NCI-H2171 treated with DMSO at 0.1 percent for 48 hours (cell line): ENCODE measurements around the gene KCNH4.
A peak's percentile ranks its signal among the peaks of the same experiment; 100 is the strongest.

Experiments used
- DNase-seq: peaks from one replicate; lab custom pipeline; 2025; lab: John Stamatoyannopoulos, UW

Gene KCNH4

DNA sequence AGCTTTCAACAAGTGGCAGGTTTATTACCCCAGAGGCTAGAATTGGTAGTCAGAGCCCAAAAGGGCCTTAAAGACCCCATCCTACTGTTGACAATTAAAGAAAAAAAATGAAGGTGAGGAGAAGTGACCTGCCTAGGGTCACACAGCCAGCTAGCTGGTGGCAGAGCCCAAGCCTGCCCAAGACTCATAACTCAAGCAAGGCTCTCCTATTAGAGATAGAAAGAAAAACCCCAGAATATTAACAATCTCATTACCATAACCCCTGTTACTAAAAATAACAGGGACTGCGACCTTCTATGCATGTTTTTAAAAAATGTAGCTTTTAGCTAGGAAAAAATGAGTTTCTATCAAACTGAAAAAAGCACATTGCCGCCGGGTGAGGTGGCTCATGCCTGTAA lies 44.3 kb downstream of the KCNH4 start:
- no peak for DNase-seq

DNA sequence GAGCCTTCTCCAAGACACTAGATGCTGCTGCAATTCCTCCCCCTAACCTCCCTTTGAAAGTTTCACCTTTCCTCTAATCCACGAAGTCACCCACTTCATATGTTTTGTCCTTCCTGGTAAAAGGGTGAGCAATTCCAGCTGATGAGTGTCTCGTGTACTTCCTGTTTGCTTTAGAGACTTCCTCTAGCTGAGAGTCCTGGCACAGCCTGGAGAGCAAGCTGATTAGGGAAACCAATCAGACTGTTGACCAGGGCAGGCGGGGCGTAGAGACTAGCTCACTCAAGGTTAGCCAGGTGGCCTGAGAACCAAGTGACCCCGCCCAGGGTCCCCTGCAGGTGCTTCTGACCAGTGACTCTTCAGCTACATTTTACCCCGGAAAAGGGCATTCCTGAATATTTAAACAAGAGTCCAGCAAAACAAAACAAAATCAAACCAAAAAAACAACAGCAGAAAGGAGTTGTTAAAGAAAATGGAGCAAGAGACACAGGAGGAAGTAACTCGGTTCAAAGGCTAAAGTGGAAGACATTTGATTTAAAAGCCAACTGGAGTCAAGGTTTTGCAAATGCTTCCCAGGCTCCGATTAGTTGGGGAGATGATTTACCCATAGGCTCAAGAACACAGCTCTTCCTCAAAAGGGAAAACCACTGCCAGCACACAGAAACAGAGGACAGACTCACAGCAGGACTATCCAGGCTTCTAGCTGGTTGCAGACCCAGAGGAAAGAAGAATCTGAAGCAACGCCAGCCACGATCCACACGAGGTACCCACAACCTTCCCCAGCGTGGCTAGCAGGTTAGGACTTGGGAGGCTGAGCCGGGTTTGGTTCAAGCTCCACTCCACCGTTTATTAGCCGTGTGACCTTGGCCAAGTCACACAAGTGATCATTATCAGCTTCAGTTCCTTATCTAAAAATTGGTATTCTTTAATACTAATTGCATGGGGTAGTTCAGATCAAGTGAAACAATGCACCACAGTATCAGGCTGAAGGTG lies 45.0 kb downstream of the KCNH4 start:
- no peak for DNase-seq

DNA sequence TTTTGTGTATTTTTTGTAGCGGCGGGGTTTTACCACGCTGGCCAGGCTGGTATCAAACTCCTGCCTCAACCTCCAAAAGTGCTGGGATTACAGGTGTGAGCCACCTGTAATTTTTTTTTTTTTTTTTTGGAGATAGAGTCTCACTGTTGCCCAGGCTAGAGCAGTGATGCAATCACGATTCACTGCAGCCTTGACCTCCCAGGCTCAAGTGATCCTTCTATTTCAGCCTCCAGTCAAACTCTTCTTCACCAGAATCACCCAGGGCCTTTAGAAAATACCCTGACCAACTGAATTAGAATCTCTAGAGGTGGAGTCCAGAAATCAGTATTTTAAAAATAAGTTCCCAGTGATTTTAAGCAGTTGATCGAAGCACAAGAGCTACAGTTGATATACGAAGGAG lies 45.8 kb downstream of the KCNH4 start:
- DNase-seq = no peak

DNA sequence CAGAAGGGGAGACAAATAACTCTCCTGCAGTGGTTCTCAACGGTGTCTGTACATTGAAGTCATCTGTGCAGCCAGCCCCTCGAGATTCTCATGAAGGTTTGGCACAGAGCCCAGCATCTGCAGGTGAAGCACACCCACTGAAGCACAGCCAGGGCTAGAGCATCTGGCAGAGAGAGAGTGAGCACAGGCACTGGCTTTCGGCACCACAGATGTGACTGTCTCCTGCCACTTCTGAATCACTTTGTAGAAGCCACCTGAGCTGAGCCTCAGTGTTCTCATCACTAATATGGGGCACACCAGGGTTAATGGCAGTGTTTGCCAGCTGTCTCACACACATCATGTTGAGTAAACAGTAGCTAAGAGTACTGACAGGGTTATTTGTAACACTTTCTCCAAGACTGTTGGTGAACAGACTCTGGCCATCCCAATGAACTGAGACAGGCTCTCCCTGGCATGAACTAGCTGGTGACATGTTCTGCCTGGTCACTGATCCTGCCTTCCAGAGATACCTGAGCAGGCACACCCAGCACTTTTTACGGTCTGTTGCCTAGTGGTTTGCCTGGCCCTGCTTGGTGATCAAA lies 47.4 kb downstream of the KCNH4 start:
- DNase-seq = peak; percentile 98

DNA sequence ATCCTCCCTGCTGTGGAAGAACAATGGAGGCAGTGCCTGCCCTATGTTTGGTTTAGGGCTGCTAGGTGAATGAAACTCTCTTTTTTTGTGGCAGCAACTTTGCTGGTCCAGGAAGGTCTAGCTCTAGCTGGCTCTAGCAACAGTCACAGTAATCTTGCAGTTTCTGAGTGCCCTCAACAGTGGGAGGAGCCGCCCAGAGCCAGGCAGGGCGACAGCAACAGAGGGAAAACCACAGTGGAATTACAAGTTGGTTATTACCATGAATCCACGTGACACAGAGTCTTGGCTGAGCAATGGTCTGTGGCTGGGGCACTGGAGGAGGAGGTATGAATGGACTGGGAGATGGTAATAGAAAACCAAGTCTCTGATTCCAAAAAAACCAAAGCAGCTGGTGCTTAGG lies 48.0 kb downstream of the KCNH4 start:
- no peak for DNase-seq

DNA sequence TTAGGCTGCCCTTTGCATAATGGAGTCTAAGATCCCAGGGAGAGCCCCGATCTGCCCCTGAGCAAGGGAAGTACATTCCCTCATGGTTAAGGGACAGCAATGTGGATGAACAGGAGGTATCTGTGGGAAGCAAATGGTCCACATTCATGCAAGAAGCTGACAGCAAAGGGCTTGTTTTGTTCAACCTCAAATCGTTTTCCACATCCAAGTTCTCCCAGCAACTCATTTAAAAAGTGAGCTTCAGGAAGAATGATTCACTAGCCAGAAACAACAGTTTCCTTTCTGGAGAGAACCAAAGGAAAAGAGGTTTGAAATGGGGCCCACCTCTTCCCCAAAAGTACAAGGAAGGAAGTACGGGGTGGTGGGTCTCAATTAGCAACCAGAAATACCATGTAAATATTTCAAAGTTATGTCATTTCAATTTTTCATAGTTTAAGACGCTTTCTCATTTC lies 48.9 kb downstream of the KCNH4 start:
- DNase-seq = no peak

DNA sequence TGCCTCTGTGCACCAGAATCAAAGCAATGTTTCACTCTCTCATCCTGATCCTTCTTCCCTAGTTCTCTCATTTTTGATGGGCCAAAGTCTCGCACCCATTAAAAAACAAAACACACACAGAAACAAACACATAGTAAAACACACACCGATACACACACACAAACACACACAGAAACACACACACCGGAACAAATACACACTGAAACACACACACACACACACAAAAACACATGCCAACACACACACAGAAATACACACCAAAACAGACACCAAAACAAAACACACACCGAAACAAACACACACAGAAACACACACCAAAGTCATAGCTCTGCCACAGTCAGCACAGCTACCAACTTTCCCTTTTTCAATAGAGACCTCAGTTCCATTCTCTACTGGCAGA lies 49.7 kb downstream of the KCNH4 start:
- DNase-seq = no peak

DNA sequence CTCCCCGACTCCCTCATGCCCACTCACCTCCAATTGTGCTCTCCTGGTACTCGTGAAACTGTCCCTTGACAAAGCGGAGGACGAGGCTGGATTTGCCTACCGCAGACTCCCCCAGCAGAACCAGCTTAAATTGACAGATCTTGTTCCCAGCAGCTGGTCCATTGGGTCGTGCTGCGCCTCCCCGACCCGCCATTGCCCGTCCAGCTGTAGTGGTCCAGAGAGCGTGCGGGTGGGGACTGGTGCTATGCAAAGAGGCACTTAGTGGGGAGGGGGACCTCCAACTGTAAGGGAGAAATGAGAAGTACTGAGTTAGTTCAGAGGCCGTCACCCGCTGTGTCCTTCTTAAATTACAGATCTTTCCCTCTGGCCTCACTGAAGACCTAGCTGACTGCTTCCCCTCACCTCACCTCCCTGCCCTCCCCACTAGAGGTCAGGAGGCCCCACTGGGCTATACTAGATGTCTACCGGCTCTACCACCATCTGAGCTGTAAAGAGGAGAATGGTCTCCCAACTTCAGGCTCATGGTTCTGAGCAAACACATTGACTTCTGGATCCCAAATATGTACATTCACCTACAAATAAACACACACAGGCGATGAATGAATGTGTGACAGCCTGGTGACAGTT lies 50.5 kb downstream of the KCNH4 start:
- no peak for DNase-seq

DNA sequence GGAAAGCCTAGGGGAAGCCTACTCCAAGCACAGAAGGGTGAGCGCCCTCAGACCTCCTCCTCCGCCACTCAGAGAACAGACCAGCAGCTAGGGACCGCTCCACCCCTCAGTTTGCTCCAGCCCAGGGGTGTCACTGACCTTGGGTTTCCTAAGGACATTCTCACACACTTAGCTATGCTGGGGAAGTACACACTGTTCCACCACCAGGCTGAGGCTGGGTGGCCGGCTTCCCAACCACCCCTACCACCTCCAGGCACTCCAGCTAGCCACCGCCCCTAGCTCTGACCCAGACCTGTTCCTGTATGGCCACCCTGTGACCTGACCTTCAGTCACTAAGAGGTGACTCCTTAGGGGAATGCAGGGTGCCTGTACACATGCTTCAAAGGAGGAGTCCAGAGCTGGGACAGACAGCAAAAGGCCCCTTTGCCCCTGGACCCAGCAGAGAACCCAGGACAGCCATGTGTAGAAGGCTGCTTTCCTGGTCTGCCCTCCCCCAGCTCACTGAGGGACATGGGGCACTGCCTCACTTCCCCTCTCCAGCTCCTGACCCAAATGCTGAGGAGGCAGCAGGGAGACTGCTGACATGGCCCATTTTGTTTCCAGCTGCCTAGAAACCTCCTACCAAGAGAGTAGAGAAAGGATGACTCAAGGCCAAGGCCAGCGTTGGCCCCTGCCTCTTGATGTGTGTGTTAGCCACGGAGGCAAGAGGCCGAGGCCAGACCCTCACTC lies 51.7 kb downstream of the KCNH4 start:
- DNase-seq = no peak

DNA sequence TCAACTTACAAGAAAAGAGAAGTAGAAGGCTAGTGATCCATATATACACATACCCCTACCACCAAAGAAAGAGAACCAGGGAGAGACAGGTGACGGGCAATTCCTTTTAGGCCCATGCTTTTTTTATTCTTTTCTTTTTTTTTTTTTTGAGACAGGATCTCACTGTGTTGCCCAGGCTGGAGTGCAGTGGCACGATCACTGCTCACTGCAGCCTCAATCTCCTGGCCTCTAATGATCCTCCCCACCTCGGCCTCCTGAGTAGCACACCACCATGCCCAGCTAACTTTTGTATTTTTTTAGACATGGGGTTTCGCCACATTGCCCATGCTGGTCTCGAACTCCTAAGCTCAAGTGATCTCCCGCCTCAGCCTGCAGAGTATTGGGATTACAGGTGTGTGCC lies 53.5 kb downstream of the KCNH4 start:
- DNase-seq = no peak

DNA sequence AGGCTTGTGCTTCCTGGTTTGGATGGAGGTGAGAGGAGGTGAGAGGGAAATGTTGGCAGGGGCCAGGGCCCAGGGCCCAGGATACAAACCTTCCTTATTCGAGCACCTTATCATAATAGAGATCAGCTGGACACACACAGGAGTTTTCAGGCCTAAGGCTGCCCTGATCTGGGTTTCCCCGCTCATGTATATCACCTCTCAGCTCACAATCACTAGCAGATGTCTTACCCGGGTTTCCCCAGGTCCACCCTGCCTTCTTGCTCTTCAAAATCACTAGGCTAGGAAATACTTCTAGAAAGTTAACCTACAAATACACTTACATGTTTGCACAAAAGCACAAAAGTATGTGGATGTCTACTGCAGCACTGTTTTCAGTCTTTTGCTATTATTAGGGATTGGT lies 54.1 kb downstream of the KCNH4 start:
- DNase-seq = no peak

DNA sequence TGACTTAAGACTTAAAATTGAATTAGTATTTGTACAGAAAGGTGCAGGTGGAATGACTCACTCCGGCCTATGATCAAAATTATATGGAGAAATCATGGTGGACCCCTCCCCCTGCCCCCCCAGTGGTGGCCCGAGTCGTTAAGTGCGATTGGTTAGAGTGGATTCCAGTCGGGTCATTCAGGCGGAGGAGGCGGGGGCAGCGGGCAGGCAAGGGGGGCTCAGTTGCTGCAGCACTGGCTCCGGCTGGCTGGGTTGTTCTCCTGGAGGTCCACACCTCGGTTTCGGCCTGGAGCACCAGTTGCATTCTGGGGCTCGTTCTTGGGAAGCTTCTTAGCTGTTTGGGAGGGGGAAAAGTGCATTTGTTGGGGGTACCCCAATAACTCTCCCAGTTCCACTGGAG lies 55.4 kb downstream of the KCNH4 start:
- no peak for DNase-seq

DNA sequence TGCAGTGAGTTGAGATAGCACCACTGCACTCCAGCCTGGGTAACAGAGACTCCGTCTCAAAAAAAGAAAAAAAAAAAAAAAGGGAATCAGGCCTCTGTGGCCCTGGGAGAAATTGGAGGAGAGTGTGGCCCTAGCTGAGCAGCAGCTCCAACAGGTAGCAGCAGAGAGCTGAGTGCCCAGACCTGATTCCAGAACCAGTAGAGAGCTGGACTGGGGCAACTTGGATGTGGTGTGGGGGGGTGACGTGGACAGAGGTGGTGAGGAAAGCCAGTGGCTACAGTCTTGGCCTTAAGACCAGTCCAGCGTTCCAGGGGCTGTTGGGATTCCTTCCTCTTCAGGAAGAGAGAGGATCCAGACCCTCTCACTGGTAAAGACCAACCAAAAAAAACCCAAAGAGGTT lies 56.7 kb downstream of the KCNH4 start:
- DNase-seq = no peak

DNA sequence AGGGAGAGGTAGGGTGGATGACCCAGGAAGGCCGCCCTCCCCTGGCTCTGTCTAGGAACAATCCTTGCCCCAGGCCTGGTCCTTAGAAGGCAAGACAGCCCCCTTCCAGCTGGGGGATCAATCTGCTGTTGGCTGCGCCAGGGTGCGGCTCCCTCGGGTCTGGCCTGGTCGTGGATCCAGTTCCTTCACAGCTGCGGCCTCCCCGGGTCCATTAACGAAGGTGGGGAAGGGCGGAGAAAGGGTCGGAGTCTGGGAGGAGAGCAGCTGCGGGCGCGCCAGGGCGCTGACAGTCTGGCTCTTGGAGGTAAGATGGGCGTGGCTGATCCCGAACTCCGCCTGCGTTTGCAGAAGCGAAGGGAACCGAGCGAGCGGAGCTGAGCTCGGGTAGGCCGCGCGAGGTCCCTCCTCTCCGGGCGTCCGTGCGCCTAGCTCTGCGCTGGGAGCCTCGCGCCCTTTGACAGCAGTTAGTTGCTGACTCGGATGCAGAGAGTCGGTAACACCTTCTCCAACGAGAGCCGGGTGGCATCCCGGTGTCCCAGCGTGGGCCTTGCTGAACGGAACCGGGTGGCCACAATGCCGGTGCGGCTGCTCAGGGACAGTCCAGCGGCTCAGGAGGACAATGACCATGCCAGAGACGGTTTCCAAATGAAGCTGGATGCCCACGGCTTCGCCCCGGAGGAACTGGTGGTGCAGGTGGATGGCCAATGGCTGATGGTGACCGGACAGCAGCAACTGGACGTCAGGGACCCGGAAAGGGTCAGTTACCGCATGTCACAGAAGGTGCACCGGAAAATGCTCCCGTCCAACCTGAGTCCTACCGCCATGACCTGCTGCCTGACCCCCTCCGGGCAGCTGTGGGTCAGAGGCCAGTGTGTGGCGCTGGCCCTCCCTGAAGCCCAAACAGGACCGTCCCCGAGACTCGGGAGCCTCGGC lies 58.3 kb downstream of the KCNH4 start, which contains the start of gene HSPB9:
TSS of gene HSPB9 (plus strand) at position 434 of the 933 bp plus-strand sequence. CDS start at position 481, 47 bp downstream.
- peak; percentile 95 for DNase-seq

DNA sequence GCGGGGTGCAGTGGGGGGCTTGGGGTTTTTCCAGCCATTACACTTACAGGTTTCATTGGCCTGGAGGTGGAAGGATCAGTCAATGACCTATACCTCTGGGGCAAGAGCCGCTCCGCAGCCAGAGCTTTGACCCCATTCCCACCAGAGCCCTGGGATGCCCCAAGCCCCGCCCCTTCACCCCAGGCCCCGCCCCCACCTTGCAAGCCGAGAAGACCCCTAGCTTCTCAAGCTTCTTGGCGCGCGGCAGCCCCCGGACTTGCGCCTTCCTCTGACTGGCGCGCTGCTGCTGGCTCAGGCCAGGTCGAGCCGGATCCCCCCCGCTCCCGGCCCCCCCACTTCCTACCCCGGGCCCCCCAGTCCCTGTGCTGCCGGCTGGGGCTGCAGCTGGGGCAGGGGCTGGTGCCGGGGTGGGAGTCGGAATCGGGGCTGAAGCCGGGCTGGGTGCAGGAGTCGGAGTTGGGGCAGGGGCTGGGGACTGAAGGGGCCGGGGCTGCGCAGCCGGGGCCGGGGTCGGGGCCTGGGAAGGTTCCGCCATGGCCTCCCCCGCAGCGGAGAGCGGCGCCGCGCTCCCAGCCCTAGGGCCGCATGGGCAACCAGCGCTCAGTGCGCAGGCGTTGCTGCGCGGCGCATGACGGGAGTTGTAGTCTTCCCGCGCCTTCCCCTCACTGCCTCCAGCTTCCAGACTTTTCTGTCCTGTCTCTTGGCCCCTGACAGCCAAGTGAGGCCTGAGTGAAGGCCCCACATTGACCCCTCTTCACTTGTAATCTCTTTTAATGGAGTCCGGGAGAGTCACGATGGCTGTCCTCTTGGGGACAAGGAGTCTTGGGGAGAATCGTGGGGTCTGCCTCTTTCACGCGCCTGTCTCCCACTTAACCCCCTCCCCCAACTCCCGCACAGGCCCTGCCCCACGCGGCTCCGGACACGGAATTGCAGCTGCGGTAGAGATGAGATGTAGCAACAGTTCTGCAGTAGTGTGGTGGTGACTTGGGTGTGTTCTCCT lies 59.9 kb downstream of the KCNH4 start, which contains the start of gene KAT2A:
TSS of gene KAT2A (minus strand) at position 598 of the 1,000 bp plus-strand sequence. CDS start at position 535, 63 bp downstream.
- peak; percentile 77 for DNase-seq

DNA sequence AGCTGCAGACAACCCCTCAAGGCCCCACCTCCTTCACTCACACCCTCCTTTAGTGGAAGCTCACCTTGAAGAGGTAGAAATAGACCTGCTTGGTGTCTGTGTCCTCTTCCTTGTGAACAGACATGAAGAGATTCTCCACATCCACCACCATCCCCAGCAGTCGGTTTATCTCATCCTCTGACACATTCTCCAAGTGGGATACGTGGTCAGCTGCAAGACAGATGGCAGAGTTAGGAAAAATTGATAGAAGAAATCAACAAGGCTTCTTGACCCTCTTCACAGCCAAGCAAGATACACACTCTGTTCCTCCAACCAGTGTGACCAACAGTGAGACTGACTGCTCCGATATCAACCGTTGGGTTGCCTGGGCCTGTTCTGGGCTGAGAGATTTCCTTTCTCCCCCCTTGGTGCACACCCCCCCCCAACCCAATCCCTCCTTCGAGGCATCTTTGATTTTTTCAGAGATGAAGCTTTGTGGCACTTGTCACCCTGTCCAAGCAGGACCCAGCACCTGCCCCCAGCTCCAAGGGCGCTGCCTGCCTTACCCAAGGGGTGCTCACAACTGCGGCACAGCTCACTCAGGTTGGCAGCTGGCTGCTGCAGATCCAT lies 60.7 kb downstream of the KCNH4 start:
- no peak for DNase-seq

DNA sequence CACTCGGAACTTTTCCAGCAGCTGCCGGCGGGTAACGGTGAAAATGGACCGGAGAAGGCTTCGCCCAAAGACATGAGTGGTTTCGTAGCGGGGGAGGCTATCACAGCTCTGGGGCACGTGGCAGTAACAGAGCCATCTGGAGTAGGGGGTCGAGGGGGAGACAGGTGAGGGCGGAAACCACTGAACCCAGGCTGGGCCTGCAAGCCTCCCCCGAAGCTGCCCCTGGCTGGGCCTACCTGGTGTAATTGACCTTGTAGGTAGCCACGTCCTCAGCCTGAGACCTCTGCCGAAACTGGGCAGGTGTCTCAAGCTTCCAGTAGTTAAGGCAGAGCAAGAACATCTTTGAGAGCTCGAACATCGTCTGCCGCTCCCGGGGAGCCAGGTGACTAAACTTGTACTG lies 61.6 kb downstream of the KCNH4 start:
- DNase-seq = no peak

DNA sequence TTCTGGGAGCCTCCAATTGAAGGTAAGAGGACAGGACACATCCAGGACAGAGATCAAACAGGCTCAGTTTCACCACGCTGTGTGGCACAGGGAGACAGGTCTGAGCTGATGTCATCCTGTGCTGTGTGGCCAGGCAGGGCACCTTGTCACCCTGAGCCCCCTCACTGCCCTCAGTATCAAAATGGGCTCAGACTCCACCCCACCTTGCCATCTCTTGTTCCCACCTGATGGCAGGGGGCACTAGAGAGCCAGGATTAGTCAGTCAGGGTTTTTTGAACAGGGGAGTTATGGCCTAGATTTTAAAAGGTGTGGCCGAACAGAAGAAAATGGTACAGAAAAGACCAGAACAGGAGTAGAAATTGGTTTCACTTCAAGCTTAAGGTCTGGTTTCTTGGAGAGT lies 62.4 kb downstream of the KCNH4 start:
- peak; percentile 58 for DNase-seq

DNA sequence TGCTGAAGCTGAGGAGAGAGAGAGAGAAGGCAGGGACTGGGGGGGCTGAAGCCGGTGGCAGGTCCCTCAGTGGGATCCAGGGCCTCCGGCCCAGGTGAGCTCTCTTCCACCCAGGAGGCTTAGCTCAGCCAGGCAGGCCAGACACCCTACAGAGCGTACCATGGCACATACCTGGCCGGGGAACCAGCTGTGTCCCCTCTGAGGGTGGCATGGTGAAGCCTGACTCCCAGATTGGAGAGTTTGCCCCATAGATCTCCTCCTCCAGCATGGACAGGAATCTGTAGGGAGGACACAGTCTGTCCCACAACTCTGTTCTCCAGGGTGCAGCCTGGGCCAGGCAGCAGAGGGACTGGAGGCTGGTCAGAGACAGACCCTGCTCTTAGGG lies 62.8 kb downstream of the KCNH4 start:
- DNase-seq = no peak
